ENCODE results near the gene PDE7B.
"Not testable (repeated sequence)": the region's sequence is repeated elsewhere in the genome, so short reads cannot be mapped to it uniquely, and the experiment has no call there.

PDE7B gene

DNA sequence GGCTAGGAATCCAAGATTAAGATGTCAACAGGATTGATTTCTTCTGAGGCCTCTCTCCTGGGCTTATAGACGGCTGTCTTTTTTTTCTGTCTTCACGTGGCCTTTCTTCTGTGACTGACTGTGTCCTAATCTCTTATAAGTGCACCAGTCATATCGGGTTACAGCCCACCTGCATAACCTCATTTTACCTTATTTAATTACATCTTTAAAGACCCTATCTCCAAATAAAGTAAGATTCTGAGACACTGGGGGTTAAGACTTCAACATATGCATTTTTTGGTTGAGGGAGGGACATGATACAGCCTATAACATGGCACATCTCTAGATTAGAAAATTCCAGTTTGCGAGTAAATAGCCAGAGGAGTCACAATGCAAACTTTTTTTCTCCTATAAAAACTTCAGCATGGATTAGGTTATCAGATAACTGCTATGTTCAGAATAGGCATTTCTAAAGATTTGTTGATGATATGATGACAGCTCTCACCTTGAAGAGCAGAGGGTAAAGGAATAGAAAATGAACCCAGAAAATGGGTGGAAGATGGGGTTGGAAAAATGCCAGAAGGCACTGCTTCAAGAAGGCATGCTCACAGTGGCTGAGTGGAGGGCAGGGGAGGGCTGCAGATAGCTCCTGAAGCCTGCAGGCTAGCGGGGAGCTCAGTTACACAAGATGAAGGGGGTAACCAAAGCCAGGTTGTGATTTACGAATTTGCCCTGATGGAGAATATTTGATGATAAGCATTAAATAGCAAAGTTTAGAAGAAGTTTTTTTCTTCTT is 8.7 kb upstream of the PDE7B start:
- no peak for DNase-seq (ENCODE audit: low read depth)

DNA sequence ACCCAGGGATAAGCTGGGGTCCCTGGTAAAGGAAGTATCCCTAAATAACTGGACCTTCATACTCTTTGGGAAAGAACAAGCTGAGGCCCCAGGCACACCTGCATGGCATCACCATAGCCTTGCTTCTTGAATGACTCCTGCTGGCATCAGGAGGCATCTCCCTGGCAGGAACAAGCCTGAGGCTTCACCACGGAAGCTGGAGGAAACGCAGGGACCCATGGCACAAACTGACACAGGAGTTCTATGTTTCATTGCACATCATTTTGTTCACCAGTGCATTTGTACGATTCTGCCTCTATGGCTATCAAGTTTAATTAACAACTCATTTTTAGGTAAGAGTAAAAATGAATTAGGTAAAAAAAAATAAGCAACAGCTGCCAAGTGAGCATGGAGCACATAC is 619 bp upstream of the PDE7B start:
- DNase-seq (ENCODE audit: low read depth) = no peak

DNA sequence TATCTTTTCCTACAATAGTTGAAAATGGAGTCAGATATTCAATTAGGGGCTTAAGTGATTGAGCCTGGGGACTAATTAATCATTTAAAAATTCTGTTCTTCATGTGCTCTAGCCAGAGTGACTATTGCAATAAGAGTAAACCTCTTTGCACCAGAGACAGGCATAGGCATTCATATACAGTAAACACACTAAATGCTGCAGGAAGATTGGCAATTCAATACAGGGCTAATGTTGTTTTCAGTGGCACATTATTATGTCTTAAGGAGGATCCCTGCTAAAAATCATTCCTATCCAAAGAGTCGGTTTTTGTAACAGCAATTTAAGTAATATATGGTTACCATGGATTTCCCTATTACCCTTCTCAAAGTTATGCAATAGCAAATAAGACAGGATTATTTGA is 1.2 kb downstream of the PDE7B start:
- DNase-seq (ENCODE audit: low read depth) = no peak

DNA sequence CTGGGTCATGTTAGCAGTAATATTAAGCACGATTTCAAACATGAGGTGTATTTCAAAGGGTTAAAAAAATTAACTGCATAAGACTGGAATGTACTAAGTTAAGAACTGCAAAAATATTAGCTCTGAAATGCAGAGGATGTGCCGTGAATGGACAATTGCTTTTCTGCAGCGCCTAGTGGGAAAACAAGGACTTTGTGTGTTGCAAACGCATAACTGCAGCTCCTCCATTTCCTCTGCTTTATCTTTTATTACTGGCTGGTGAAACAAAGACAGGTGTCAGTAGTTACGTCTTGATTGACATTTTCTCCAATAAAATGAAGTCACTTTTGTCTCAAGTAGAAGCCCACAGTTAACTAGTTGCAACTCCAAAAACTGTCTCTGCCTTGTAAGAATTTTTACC is 1.7 kb downstream of the PDE7B start:
- no peak for DNase-seq (ENCODE audit: low read depth)

DNA sequence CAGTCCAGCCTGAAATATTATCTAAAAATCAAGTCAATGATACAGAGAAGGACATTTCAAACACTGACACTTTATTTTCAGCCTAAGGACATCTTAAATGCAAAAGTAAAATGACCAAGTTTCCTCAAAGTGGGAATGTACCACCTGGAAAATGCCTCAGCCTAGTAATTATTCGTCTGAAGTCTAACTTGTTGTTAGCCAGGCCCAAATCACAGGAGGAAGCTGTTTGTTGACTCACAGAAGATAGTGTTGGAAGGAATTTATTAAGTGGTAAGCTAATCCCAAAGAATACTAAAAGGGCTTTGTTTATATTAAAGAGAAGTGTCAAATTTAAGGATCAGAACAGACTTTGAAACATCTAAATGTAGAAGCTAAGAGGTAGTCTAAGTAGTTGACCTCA is 2.5 kb downstream of the PDE7B start:
- DNase-seq (ENCODE audit: low read depth) = no peak

DNA sequence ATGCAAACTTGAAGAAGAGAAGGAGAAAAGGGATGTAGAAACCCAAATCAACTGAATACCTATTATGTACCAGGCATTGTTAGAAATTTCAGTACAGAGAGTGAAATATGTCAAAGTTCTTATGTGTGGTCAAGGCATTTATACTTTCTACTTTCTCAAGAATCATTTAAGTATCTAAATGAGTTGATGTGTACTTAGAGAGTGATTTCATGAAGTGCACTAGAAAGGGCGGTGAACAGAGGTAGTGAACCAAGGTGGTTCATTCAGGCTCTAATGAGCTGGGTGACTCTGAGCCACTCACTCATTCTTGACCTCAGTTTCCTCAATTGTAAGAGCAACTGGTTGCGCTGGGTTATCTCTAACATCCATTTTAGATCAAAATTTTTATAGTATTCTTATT is 3.3 kb downstream of the PDE7B start:
- DNase-seq (ENCODE audit: low read depth) = no peak

DNA sequence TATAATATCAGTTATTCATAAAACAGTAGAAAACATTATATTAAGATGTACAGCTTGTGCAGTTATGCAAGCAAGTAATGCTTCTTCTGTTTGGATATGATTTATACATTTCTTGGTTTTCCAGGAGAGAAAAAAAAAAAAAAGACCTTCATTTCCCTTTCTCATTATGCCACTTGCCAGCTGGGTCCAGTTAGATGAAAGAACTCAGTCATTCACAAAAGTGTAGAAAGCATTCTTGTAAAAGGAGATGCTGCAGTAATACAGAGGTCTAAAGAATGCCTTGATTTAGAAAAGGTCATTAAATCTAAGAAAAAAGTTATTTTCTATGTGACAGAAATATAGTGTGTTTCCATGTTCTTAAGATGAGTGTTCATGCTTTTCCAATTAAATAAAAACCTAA is 7.4 kb downstream of the PDE7B start:
- no peak for DNase-seq (ENCODE audit: low read depth)

DNA sequence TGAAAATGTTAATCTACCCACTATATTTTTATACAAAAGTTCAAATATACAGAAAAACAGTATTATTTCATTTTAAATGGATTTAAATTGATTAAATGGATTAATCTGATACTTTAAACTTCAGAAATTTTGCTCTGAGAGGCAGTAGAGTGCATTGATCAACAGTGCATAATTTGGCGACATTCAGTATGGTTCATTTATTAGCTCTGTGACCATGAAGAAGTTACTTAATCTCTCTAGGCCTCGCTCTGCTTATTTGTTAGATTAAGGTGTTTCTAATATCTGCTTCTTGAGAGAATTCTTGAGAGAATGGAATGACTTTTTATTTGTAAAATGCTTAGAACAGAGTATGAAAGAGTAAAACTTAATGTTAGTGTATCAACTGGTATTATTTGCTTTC is 8.9 kb downstream of the PDE7B start:
- no peak for DNase-seq (ENCODE audit: low read depth)

DNA sequence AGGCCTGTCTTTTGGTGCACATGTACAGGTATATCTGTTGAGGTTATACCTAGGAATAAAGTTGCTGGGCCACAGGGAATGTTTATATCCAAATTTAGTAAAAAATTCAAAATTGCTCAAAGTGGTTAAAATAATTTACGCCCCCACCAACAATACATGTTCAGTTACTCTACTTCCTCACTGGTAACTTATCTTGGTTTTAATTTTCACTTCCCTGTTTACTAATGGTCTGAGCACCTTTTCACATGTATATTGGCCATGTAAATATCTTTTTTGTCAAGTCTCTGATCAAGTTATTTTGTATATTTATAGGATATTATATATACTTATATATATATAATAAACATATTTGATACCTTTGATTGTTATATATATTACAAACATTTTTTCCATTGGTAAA is 9.7 kb downstream of the PDE7B start:
- DNase-seq (ENCODE audit: low read depth) = no peak

DNA sequence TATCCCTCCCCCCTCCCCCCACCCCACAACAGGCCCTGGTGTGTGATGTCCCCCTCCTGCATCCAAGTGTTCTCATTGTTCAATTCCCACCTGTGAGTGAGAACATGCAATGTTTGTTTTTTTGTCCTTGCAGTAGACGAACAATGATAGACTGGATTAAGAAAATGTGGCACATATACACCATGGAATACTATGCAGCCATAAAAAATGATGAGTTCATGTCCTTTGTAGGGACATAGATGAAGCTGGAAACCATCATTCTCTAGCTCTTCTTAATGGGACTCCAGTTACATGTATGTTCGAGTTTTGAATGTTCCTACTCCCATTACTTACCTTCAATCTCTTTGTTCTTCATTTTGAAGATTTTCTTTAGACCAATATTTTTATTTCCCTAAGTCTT is 13.4 kb downstream of the PDE7B start:
- not testable (repeated sequence) for DNase-seq (ENCODE audit: low read depth)

DNA sequence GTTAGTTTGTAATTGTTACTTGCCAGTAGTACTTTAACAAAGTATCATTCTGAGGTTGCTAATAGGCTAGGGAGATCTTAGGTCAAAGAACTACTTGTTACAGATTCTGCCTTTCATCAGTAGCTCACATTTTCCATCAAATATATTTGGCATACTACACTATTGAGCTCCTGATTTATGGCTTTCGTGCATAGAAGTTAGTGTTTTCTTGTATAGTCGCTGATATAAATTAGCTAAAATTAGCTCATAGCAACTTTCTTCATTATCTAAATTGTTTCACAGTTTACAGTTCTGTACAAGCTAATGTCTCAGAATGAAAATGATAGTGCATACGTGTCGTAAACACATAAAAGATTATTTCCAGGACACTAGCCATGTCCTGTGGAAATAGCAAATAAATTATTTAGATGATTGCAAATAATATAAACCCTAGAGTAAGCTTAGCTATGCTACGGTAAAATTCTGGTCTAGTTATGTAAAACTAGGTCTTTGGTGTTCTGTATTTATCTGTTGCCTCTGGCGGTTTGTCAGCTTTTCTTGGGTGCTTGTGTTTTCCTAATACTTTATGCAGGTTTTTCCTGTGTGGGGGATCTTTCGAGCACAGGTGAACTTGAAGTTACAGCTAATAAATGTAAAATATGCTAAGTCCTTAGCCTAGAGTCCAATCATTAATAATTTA is 15.1 kb downstream of the PDE7B start:
- DNase-seq (ENCODE audit: low read depth) = no peak

DNA sequence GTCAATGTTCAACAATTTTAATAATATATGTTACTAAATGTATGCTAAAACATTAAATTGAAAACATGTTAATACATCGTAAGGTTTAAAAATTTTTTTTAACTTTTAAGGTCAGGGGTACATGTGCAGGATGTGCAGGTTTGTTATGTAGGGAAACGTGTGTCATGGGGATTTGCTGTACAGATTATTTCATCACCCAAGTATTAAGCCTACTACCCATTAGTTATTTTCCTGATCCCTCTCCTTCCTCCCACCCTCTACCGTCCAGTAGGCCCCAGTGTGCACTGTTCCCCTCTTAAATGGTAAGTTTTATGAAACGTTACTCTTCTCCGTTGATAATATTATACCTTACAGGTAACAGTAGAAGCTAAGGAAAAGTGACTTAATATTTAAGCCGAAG is 15.8 kb downstream of the PDE7B start:
- DNase-seq (ENCODE audit: low read depth) = no peak

DNA sequence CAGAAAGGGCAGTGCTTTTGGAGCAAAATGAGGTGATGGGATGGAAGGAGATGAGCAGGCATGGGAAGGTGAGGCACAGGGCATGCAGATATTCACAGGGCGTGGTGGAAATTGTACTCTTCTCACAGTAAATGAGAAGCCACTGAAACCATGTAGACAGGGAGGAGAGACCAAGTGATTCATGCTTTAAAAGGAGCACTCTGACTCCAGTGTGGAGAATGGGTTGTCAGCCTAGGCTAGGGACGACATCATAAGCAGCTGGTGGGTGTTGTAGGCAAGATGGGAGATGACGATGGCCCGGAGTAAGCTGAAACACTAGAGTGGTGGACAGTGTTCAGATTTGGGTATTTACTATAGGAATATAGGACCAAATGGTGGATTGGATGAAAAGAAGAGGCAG is 18.4 kb downstream of the PDE7B start:
- no peak for DNase-seq (ENCODE audit: low read depth)

DNA sequence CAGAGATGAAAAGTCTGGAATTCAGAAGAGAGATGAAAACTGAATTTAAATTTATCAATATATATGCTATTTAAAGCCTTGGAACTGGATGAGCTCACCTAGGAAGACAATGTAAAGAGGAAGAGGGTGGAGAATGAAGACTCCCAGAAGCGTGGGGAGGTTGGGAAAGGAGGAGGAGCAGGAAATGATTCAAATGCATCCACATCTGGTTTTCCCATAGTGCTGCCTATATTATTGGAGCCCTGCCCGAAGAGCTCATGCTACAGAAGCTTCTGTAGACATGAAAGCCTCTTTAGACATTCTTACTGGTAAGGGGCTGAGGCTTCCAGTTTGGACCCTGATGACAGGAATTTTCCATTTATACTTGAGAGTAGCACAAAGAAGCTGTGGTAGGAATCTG is 19.2 kb downstream of the PDE7B start:
- no peak for DNase-seq (ENCODE audit: low read depth)

DNA sequence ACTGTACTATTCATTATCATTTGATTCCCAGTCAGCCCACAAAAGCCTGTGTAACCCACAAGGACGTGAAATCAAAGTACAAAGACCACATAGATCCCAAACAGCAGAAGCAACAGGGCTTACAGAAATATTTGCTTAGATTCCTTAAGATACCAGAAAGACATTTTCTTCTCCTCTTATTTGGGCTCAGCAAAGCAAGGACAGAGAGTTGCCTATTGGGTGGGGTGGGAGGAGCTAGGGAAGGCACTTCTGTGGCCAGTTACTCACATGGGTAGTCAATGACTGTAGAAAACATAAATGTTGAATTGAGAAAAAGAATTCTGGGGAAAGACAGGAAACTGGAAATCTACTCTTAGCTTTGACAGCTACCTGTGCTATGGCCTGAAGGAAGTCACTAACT is 19.8 kb downstream of the PDE7B start:
- no peak for DNase-seq (ENCODE audit: low read depth)

DNA sequence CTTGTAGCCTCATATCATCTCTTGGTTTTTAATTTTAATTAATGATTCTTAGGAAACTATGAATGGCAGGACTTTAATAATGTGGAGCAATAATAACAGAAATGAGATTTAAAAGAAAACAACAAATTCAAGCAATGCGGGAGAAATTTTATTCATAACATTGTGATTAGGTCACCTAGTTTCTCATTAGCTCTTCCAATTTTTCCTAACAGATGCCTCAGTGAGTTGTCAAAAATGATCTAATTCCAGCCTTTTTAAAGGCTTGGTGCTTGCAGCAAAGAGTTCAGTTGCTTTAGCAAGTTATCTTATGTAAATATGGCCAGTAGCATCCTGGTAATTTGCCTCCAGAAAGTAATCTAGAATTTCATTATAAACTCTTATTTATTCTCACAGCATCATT is 20.4 kb downstream of the PDE7B start:
- DNase-seq (ENCODE audit: low read depth) = no peak

DNA sequence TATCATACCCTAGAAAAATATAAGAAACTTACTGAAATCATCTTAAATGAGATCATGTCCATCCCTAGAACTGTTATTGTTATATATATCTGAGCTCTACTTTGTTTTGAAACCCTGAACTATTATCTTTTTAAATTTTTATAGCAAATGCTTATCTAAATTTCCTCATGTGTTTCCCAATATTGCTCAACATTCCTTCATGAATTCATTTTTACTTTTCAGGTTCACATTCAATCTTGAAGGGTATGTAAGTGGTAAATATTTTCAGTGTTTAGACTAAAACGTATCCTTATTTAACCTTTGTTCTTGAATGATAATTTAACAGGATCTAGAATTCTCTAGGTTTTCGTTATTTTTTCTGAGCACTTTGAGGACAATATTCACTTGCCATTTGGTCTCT is 23.9 kb downstream of the PDE7B start:
- DNase-seq (ENCODE audit: low read depth) = no peak

DNA sequence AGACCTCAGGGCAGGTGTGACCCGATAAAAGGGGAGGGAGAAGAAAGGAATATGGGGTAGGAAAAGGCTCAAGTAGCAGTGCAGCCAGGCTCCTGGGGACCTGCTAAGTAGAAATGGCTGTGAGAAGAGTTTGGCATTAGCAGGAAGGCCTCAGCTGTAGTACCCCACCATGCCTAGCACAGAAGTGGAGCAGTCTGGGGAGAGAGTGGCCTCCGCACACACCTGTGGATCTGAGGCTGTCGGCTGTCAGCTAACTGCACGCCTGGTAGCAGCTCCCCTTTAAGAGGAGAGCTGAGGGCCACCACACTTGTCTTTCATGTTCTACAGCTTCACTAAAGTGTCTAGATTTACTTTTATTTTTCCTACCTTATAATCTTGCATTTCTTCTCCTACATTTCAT is 24.6 kb downstream of the PDE7B start:
- DNase-seq (ENCODE audit: low read depth) = no peak

DNA sequence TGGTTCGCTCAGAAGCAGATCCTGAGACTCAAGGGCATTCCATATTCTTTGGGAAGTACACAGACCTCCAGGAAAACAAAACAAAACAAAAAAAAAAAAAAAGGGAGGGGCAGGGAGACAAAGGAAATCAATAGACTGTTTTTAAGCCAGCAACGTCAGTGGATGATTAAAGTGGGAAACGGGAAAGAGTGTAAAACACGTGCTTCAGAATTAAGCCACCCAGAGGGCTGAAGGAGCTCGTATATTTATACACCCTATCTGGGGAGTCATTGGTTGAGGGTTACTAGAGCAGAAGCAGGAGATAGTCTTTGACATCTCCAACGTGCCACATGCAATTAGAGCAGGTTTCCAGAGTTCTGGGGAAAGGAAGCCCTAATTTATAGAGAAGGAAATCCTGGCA is 26.2 kb downstream of the PDE7B start:
- no peak for DNase-seq (ENCODE audit: low read depth)

DNA sequence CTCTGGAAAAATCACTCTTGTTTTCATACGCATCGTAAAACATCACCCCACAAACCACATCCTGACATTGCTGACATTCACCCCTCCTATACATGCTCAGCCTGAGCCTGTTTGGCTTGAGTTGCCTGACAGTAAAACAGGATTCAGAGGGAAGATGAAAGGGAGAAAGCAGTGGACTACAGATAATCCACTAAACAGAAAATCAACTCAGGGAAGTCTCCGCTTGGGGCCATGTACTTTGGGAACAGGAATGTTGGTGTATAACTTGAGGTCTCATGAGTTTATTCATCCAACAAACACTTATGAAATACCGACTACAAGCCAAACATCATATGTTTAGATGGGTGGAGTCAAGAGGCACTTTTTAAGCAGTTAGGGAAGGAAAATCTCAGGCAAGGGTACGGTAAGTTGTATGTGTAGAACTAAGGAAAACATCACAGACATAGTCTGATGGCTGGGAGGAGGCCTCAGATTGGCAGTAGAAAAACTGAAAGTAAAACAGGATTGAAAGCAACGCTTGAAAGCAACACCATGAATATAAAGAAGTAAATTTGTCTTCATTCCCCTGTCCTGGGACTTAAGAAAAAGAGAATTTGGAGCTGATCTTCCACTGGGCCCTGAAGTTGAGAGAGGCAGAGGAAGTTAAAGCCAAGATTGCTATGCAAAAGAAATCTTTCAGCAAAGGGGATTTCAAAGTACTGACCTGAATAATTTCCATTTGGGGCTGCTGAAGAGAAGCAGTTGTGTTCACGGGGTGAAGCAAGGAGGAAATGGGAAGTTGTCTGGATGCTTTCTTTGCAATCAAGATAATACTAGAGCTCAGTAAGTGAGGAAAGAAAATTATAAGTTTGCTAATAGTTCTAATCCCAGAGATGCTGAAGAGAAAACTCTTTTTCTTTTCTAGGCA is 28.8 kb downstream of the PDE7B start:
- no peak for DNase-seq (ENCODE audit: low read depth)

DNA sequence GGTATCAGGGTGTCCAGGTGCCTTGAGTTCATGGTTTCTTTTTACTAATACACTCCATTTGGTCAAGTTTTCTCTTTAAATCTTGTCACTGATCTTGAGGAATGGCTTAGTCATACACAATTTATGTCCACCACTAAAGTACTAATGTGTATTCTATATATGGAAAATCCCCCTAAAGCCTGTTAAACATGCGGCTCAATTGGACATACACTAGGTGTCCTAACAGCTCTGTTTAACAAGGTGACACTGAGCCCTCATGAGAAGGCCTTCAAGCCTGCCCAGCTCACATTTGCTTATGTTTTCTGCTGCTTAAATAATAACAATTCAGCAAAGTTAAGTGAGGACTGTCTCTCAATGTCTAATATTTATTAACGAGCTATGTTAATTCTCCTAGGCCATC is 31.5 kb downstream of the PDE7B start:
- DNase-seq (ENCODE audit: low read depth) = no peak

DNA sequence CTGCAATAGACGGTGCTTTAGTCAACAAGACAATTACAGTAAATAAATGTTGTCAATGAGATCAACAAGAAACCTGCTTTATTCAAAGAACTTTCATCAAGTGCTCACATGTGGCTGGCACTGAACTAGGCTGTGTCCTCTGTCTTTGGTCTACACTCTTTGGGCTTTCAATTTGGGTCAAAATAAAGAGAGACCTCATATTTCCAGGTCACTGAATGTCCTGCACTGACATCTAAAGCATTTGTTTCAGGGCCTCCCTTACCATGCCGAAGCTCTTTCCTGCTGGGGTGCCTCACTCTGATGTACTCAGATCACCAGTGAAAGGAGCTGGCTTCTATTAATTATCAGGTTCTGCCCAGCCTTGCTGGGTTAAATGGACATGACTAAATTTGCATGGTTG is 32.0 kb downstream of the PDE7B start:
- DNase-seq (ENCODE audit: low read depth) = no peak

DNA sequence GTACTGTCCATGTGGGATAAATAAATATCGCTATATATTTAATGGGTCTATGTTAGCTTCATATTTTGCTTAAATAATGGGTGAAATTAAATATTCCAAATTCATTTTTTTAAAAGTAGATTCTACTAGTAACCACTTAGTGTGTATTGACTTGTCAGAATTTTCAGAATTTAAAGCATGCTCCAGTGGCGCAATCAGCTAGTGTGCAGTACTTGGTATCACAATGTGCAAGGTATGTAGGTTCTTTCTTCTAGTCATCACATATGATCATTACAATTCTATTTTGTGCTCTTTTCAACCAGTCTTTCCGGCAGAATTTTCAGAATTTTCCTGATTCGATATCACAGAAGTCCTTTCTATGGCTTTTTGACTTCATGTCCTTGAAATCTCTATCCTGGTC is 32.6 kb downstream of the PDE7B start:
- no peak for DNase-seq (ENCODE audit: low read depth)

Measured in fibroblast of the conjunctiva (primary cell).